GM23338 (cell line): ENCODE data around the gene ACAD8. TPM values are rescaled to one million over a fixed set of nuclear protein-coding genes. Genes with fewer than 3 reads are reported as not detected.

Experiments used
- ATAC-seq: fragments of 200-7000 bp; cut with Tn5 transposase; 3 replicates; pipeline ENCODE4 v1.9.1; 2020
- DNase-seq: peaks from one replicate; pipeline ENCODE4 v3.0.0-alpha.2; 2015; ENCODE audit warnings: low spot score
- H2AFZ ChIP-seq: fragments of 200-600 bp; sonication (generic); 2 replicates; pipeline ENCODE4 v1.8.0; 2016; ENCODE audit warnings: antibody characterized with exemption, mild to moderate bottlenecking, moderate library complexity
- H3F3A ChIP-seq: fragments of 200-600 bp; sonication (generic); replicated peaks from 2 replicates; pipeline ENCODE4 v1.8.0; 2017; ENCODE audit warnings: antibody characterized with exemption, mixed run types, low read depth
- H3K27ac ChIP-seq: fragments of 200-600 bp; sonication (generic); 2 replicates; pipeline ENCODE4 v1.6.1; 2016; ENCODE audit warnings: low read depth
- H3K27me3 ChIP-seq: fragments of 200-600 bp; sonication (generic); 2 replicates; pipeline ENCODE4 v1.8.0; 2016; ENCODE audit warnings: mild to moderate bottlenecking, mixed run types, moderate library complexity; ENCODE audit not compliant: insufficient read depth
- H3K36me3 ChIP-seq: fragments of 200-600 bp; sonication (generic); 2 replicates; pipeline ENCODE4 v1.8.0; 2016; ENCODE audit warnings: mild to moderate bottlenecking; ENCODE audit not compliant: insufficient read depth
- H3K4me1 ChIP-seq: fragments of 200-600 bp; sonication (generic); 2 replicates; pipeline ENCODE4 v1.8.0; 2016; ENCODE audit warnings: mild to moderate bottlenecking, moderate library complexity; ENCODE audit not compliant: insufficient read depth
- H3K4me2 ChIP-seq: fragments of 200-600 bp; sonication (generic); 2 replicates; pipeline ENCODE4 v1.7.1; 2017; ENCODE audit warnings: mixed run types
- H3K4me3 ChIP-seq: fragments of 200-600 bp; sonication (generic); 2 replicates; pipeline ENCODE4 v1.6.1; 2016; ENCODE audit warnings: mixed run types
- H3K79me2 ChIP-seq: fragments of 200-600 bp; sonication (generic); replicated peaks from 2 replicates; pipeline ENCODE4 v1.8.0; 2017; ENCODE audit warnings: mild to moderate bottlenecking; ENCODE audit not compliant: insufficient read depth
- H3K9me2 ChIP-seq: fragments of 200-600 bp; sonication (generic); 2 replicates; pipeline ENCODE4 v1.8.0; 2017; ENCODE audit not compliant: insufficient read depth
- H4K20me1 ChIP-seq: fragments of 200-600 bp; sonication (generic); replicated peaks from 2 replicates; pipeline ENCODE4 v1.8.0; 2017; ENCODE audit warnings: mild to moderate bottlenecking; ENCODE audit not compliant: insufficient read depth
- H3K27ac Mint-ChIP-seq: 2 replicates; pipeline ENCODE4 v1.8.0; 2020; ENCODE audit warnings: inconsistent platforms, mild to moderate bottlenecking, moderate library complexity, mixed read lengths
- H3K27me3 Mint-ChIP-seq: 3 replicates; pipeline ENCODE4 v1.8.0; 2022; ENCODE audit warnings: low read depth, mild to moderate bottlenecking, moderate library complexity, mixed read lengths, inconsistent platforms; ENCODE audit not compliant: insufficient read depth, poor library complexity
- H3K36me3 Mint-ChIP-seq: 3 replicates; pipeline ENCODE4 v1.8.0; 2021; ENCODE audit warnings: low read depth, mild to moderate bottlenecking, inconsistent platforms, moderate library complexity, mixed read lengths
- H3K4me1 Mint-ChIP-seq: 3 replicates; pipeline ENCODE4 v1.8.0; 2020; ENCODE audit warnings: mild to moderate bottlenecking, inconsistent platforms, mixed read lengths
- H3K4me3 Mint-ChIP-seq: 3 replicates; pipeline ENCODE4 v1.8.0; 2021; ENCODE audit warnings: moderate library complexity, mild to moderate bottlenecking, inconsistent platforms, mixed read lengths
- H3K9me3 Mint-ChIP-seq: 3 replicates; pipeline ENCODE4 v1.8.0; 2020; ENCODE audit warnings: moderate library complexity, mild to moderate bottlenecking, inconsistent platforms, mixed read lengths
- CREB1 ChIP-seq: fragments of 250-450 bp; sonication (Bioruptor Pico); IDR thresholded peaks from 2 replicates; pipeline ENCODE4 v1.5.0; 2020; ENCODE audit warnings: low read depth, mild to moderate bottlenecking, moderate library complexity
- CTCF ChIP-seq, 2 experiments: fragments of 200-600 bp in 1 of 2; sonication (generic) in 1 of 2; conservative IDR thresholded peaks; 2 replicates each; pipeline versions ENCODE4 v1.5.1 to v1.6.1; 2016 to 2017; ENCODE audit warnings: antibody characterized with exemption in 2 of 2, low read depth in 2 of 2, mild to moderate bottlenecking in 2 of 2, moderate library complexity in 1 of 2
- ETS1 ChIP-seq: IDR thresholded peaks from 2 replicates; pipeline ENCODE4 v1.6.1; 2016; ENCODE audit warnings: antibody characterized with exemption
- EZH2 ChIP-seq: fragments of 200-600 bp; sonication (generic); IDR thresholded peaks from one replicate; pipeline ENCODE4 v1.8.0; 2017; ENCODE audit warnings: antibody characterized with exemption, mild to moderate bottlenecking, low read depth; ENCODE audit not compliant: unreplicated experiment
- EZH2phosphoT487 ChIP-seq: fragments of 200-600 bp; sonication (generic); IDR thresholded peaks from one replicate; pipeline ENCODE4 v1.8.1; 2018; ENCODE audit warnings: antibody characterized with exemption; ENCODE audit not compliant: unreplicated experiment
- POLR2AphosphoS5 ChIP-seq: IDR thresholded peaks from 2 replicates; pipeline ENCODE4 v1.6.1; 2016; ENCODE audit warnings: antibody characterized with exemption, low read depth
- REST ChIP-seq: IDR thresholded peaks from one replicate; pipeline ENCODE4 v1.6.1; 2018; ENCODE audit warnings: antibody characterized with exemption; ENCODE audit not compliant: unreplicated experiment
- STAT1 ChIP-seq: IDR thresholded peaks from one replicate; pipeline ENCODE4 v1.6.1; 2016; ENCODE audit warnings: antibody characterized with exemption; ENCODE audit not compliant: unreplicated experiment
- ZNF331 ChIP-seq: fragments of 250-450 bp; sonication (Bioruptor Pico); IDR thresholded peaks from 2 replicates; pipeline ENCODE4 v1.5.0; 2020; ENCODE audit warnings: low read depth, mild to moderate bottlenecking, moderate library complexity
- ZNF462 ChIP-seq: fragments of 250-450 bp; sonication (Bioruptor Pico); IDR thresholded peaks from 2 replicates; pipeline ENCODE4 v1.5.0; 2020; ENCODE audit warnings: mild to moderate bottlenecking, moderate library complexity
- polyA plus RNA-seq: library from polyadenylated mRNA; unstranded; fragments of >200 nt; fragmentation: Nextera tagmentation; extraction: Ambion mirVana; gene quantifications from 2 replicates; pipeline ENCODE4 v1.2.1, GENCODE V29; 2016
- total RNA-seq: library from RNA; depleted of rRNA; stranded (reverse); fragments of >200 nt; shearing (Covaris generic); gene quantifications from 2 replicates; pipeline ENCODE4 v1.2.3, GENCODE V29; 2014

ACAD8 gene
- total and polyA plus RNA-seq, 2 experiments from 2014 or later, result 43.2 to 65.4 TPM

- TF ChIP-seq POLR2AphosphoS5 (no peak), CTCF (conservative IDR thresholded peaks at IDR 0.05; ENCODE audit: low read depth in 2 of 2) (no peak), ZNF462 (CRISPR knock-in tag) (no peak), STAT1 (no peak)
These were observed 18.0 kb upstream of the ACAD8 start (continued) for GRCh38 chr11:134235399-134235798.

- Histone ChIP-seq H3K27me3 (no peaks in the 10 kb centered on the region), H3K4me3 (no peak overlapping the region), H3K36me3 (no peaks in the 10 kb centered on the region), H3K79me2 (0 out of 2 replicates have a peak, but pooled peaks cover 6% of the 10 kb centered on the region), H3F3A (no peaks in the 10 kb centered on the region), H4K20me1 (0 out of 2 replicates have a peak, but pooled peaks cover 3% of the 10 kb centered on the region), H3K27ac (no peak overlapping the region), H3K4me1 (no peaks in the 10 kb centered on the region), H3K4me2 (no peak overlapping the region), H3K9me2 (no peaks in the 10 kb centered on the region), H2AFZ (no peak overlapping the region)
- H3K27me3 Mint-ChIP-seq, result peaks cover 3% of the 10 kb centered on the region
- H3K4me3 Mint-ChIP-seq, result no peak overlapping the region
- no peaks in the 10 kb centered on the region for H3K9me3 Mint-ChIP-seq
- DNase-seq, result no peak
- ATAC-seq, result no peak
- no peak overlapping the region for H3K27ac Mint-ChIP-seq
- peaks cover 2% of the 10 kb centered on the region for H3K4me1 Mint-ChIP-seq
- peaks cover 3% of the 10 kb centered on the region; the same call in 2 of the 3 replicates for H3K36me3 Mint-ChIP-seq
- TF ChIP-seq ZNF331 (CRISPR knock-in tag) (no peak), REST (no peak), ETS1 (no peak), EZH2phosphoT487 (no peak), EZH2 (no peak), POLR2AphosphoS5 (no peak), CREB1 (CRISPR knock-in tag) (no peak)
These were observed 16.4 kb upstream of the ACAD8 start for GRCh38 chr11:134236834-134237556.
